ENCODE results near the gene NAP1L4.

The NAP1L4 gene

GRCh38 chr11:2934021-2934550 lies 58.0 kb downstream of the NAP1L4 start:
- DNase-seq: no peak

GRCh38 chr11:2933375-2934020 lies 58.6 kb downstream of the NAP1L4 start:
- DNase-seq: no peak

GRCh38 chr11:2932850-2933251 lies 59.3 kb downstream of the NAP1L4 start:
- DNase-seq: no peak

- no peak for DNase-seq
Measured at GRCh38 chr11:2931771-2932738, 60.1 kb downstream of the NAP1L4 start.

GRCh38 chr11:2931420-2931746 lies 60.7 kb downstream of the NAP1L4 start:
- DNase-seq: no peak

- no peak for DNase-seq
Measured at GRCh38 chr11:2930704-2931419, 61.3 kb downstream of the NAP1L4 start.

- no peak for DNase-seq
Measured at GRCh38 chr11:2929950-2930703, 62.0 kb downstream of the NAP1L4 start.

GRCh38 chr11:2929531-2929949 lies 62.6 kb downstream of the NAP1L4 start:
- DNase-seq: no peak

GRCh38 chr11:2928605-2929530 lies 63.3 kb downstream of the NAP1L4 start, which contains the start of gene PHLDA2:
TSS of gene PHLDA2 (minus strand) at chr11:2929420. CDS start at chr11:2929364, 56 bp downstream.
- DNase-seq: no peak

- DNase-seq: no peak
Measured at GRCh38 chr11:2927851-2928604, 64.1 kb downstream of the NAP1L4 start.

GRCh38 chr11:2927121-2927800 lies 64.9 kb downstream of the NAP1L4 start:
- DNase-seq: no peak

- DNase-seq: no peak
Measured at GRCh38 chr11:2926611-2927051, 65.5 kb downstream of the NAP1L4 start.

- DNase-seq: no peak
Measured at GRCh38 chr11:2924821-2925675, 67.1 kb downstream of the NAP1L4 start.

- no peak for DNase-seq
Measured at GRCh38 chr11:2924381-2924780, 67.7 kb downstream of the NAP1L4 start.

- DNase-seq: no peak
Measured at GRCh38 chr11:2923446-2924375, 68.4 kb downstream of the NAP1L4 start.

GRCh38 chr11:2922655-2923054 lies 69.5 kb downstream of the NAP1L4 start:
- no peak for DNase-seq

GRCh38 chr11:2921742-2922493 lies 70.2 kb downstream of the NAP1L4 start:
- DNase-seq: no peak
